GM23338 (cell line): ENCODE results near the gene WDR35. TPM values are rescaled to one million over a fixed set of nuclear protein-coding genes. Genes with fewer than 3 reads are reported as not detected.

Source experiments
- ATAC-seq: fragments of 200-7000 bp; cut with Tn5 transposase; 3 replicates; pipeline ENCODE4 v1.9.1; 2020
- DNase-seq: peaks from one replicate; pipeline ENCODE4 v3.0.0-alpha.2; 2015; ENCODE audit warnings: low spot score
- H2AFZ ChIP-seq: fragments of 200-600 bp; sonication (generic); 2 replicates; pipeline ENCODE4 v1.8.0; 2016; ENCODE audit warnings: antibody characterized with exemption, mild to moderate bottlenecking, moderate library complexity
- H3F3A ChIP-seq: fragments of 200-600 bp; sonication (generic); replicated peaks from 2 replicates; pipeline ENCODE4 v1.8.0; 2017; ENCODE audit warnings: antibody characterized with exemption, mixed run types, low read depth
- H3K27ac ChIP-seq: fragments of 200-600 bp; sonication (generic); 2 replicates; pipeline ENCODE4 v1.6.1; 2016; ENCODE audit warnings: low read depth
- H3K27me3 ChIP-seq: fragments of 200-600 bp; sonication (generic); 2 replicates; pipeline ENCODE4 v1.8.0; 2016; ENCODE audit warnings: mild to moderate bottlenecking, mixed run types, moderate library complexity; ENCODE audit not compliant: insufficient read depth
- H3K36me3 ChIP-seq: fragments of 200-600 bp; sonication (generic); 2 replicates; pipeline ENCODE4 v1.8.0; 2016; ENCODE audit warnings: mild to moderate bottlenecking; ENCODE audit not compliant: insufficient read depth
- H3K4me1 ChIP-seq: fragments of 200-600 bp; sonication (generic); 2 replicates; pipeline ENCODE4 v1.8.0; 2016; ENCODE audit warnings: mild to moderate bottlenecking, moderate library complexity; ENCODE audit not compliant: insufficient read depth
- H3K4me2 ChIP-seq: fragments of 200-600 bp; sonication (generic); 2 replicates; pipeline ENCODE4 v1.7.1; 2017; ENCODE audit warnings: mixed run types
- H3K4me3 ChIP-seq: fragments of 200-600 bp; sonication (generic); 2 replicates; pipeline ENCODE4 v1.6.1; 2016; ENCODE audit warnings: mixed run types
- H3K79me2 ChIP-seq: fragments of 200-600 bp; sonication (generic); replicated peaks from 2 replicates; pipeline ENCODE4 v1.8.0; 2017; ENCODE audit warnings: mild to moderate bottlenecking; ENCODE audit not compliant: insufficient read depth
- H3K9me2 ChIP-seq: fragments of 200-600 bp; sonication (generic); 2 replicates; pipeline ENCODE4 v1.8.0; 2017; ENCODE audit not compliant: insufficient read depth
- H4K20me1 ChIP-seq: fragments of 200-600 bp; sonication (generic); replicated peaks from 2 replicates; pipeline ENCODE4 v1.8.0; 2017; ENCODE audit warnings: mild to moderate bottlenecking; ENCODE audit not compliant: insufficient read depth
- H3K27ac Mint-ChIP-seq: 2 replicates; pipeline ENCODE4 v1.8.0; 2020; ENCODE audit warnings: inconsistent platforms, mild to moderate bottlenecking, moderate library complexity, mixed read lengths
- H3K27me3 Mint-ChIP-seq: 3 replicates; pipeline ENCODE4 v1.8.0; 2022; ENCODE audit warnings: low read depth, mild to moderate bottlenecking, moderate library complexity, mixed read lengths, inconsistent platforms; ENCODE audit not compliant: insufficient read depth, poor library complexity
- H3K36me3 Mint-ChIP-seq: 3 replicates; pipeline ENCODE4 v1.8.0; 2021; ENCODE audit warnings: low read depth, mild to moderate bottlenecking, inconsistent platforms, moderate library complexity, mixed read lengths
- H3K4me1 Mint-ChIP-seq: 3 replicates; pipeline ENCODE4 v1.8.0; 2020; ENCODE audit warnings: mild to moderate bottlenecking, inconsistent platforms, mixed read lengths
- H3K4me3 Mint-ChIP-seq: 3 replicates; pipeline ENCODE4 v1.8.0; 2021; ENCODE audit warnings: moderate library complexity, mild to moderate bottlenecking, inconsistent platforms, mixed read lengths
- H3K9me3 Mint-ChIP-seq: 3 replicates; pipeline ENCODE4 v1.8.0; 2020; ENCODE audit warnings: moderate library complexity, mild to moderate bottlenecking, inconsistent platforms, mixed read lengths
- CREB1 ChIP-seq: fragments of 250-450 bp; sonication (Bioruptor Pico); IDR thresholded peaks from 2 replicates; pipeline ENCODE4 v1.5.0; 2020; ENCODE audit warnings: low read depth, mild to moderate bottlenecking, moderate library complexity
- EZH2phosphoT487 ChIP-seq: fragments of 200-600 bp; sonication (generic); IDR thresholded peaks from one replicate; pipeline ENCODE4 v1.8.1; 2018; ENCODE audit warnings: antibody characterized with exemption; ENCODE audit not compliant: unreplicated experiment
- NANOG ChIP-seq: IDR thresholded peaks from 2 replicates; pipeline ENCODE4 v1.6.1; 2016; ENCODE audit warnings: antibody characterized with exemption, borderline replicate concordance
- POLR2AphosphoS5 ChIP-seq: IDR thresholded peaks from 2 replicates; pipeline ENCODE4 v1.6.1; 2016; ENCODE audit warnings: antibody characterized with exemption, low read depth
- STAT1 ChIP-seq: IDR thresholded peaks from one replicate; pipeline ENCODE4 v1.6.1; 2016; ENCODE audit warnings: antibody characterized with exemption; ENCODE audit not compliant: unreplicated experiment
- ZNF114 ChIP-seq: fragments of 250-450 bp; sonication (Bioruptor Pico); IDR thresholded peaks from 2 replicates; pipeline ENCODE4 v1.5.0; 2020; ENCODE audit warnings: mild to moderate bottlenecking, moderate library complexity
- ZNF331 ChIP-seq: fragments of 250-450 bp; sonication (Bioruptor Pico); IDR thresholded peaks from 2 replicates; pipeline ENCODE4 v1.5.0; 2020; ENCODE audit warnings: low read depth, mild to moderate bottlenecking, moderate library complexity
- polyA plus RNA-seq: library from polyadenylated mRNA; unstranded; fragments of >200 nt; fragmentation: Nextera tagmentation; extraction: Ambion mirVana; gene quantifications from 2 replicates; pipeline ENCODE4 v1.2.1, GENCODE V29; 2016
- total RNA-seq: library from RNA; depleted of rRNA; stranded (reverse); fragments of >200 nt; shearing (Covaris generic); gene quantifications from 2 replicates; pipeline ENCODE4 v1.2.3, GENCODE V29; 2014
- TF ChIP-seq, protein P1 (sequence below): IDR thresholded peaks from 2 replicates; pipeline ENCODE4 v1.6.1; 2016; ENCODE audit warnings: antibody characterized with exemption
- TF ChIP-seq, protein P2 (sequence below): IDR thresholded peaks from one replicate; pipeline ENCODE4 v1.6.1; 2018; ENCODE audit warnings: antibody characterized with exemption; ENCODE audit not compliant: unreplicated experiment
- TF ChIP-seq, protein P3 (sequence below), 2 experiments: fragments of 200-600 bp in 1 of 2; sonication (generic) in 1 of 2; conservative IDR thresholded peaks; 2 replicates each; pipeline versions ENCODE4 v1.5.1 to v1.6.1; 2016 to 2017; ENCODE audit warnings: antibody characterized with exemption in 2 of 2, low read depth in 2 of 2, mild to moderate bottlenecking in 2 of 2, moderate library complexity in 1 of 2
- TF ChIP-seq, protein P4 (sequence below): fragments of 250-450 bp; sonication (Bioruptor Pico); IDR thresholded peaks from 2 replicates; pipeline ENCODE4 v1.5.0; 2020; ENCODE audit warnings: mild to moderate bottlenecking, moderate library complexity

The WDR35 gene
- total and polyA plus RNA-seq, 2 experiments from 2014 or later: 5.3 to 20.0 TPM

DNA sequence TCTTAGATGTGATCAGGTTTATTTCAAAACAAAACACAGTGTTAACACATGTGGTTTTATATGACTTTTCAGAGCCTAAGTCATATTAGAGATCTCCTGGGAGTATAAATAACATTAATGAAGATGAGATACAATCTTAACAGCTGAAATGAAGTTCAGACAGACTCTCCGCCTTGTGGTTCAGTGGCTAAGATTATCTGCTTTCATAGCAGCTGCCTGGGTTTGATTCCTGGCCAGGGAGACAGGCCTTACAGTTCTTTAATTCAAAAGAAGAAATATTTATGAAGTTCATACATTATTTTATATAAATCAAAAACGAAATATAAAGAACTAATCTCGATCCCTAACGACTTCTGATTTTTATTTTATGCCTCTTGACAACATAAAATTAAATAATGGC lies 52.9 kb downstream of the WDR35 start:
- peaks cover 25% of the 10 kb centered on the region; the same call in 1 of the 2 replicates for H3K36me3 ChIP-seq
- no peaks in the 10 kb centered on the region for H3K79me2 ChIP-seq
- no peaks in the 10 kb centered on the region for H3K4me1 ChIP-seq
- TF ChIP-seq, protein P1, sequence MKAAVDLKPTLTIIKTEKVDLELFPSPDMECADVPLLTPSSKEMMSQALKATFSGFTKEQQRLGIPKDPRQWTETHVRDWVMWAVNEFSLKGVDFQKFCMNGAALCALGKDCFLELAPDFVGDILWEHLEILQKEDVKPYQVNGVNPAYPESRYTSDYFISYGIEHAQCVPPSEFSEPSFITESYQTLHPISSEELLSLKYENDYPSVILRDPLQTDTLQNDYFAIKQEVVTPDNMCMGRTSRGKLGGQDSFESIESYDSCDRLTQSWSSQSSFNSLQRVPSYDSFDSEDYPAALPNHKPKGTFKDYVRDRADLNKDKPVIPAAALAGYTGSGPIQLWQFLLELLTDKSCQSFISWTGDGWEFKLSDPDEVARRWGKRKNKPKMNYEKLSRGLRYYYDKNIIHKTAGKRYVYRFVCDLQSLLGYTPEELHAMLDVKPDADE: no peak
- TF ChIP-seq STAT1 (no peak), ZNF331 (CRISPR knock-in tag) (no peak), EZH2phosphoT487 (no peak), POLR2AphosphoS5 (no peak), NANOG (no peak), CREB1 (CRISPR knock-in tag) (no peak), ZNF114 (no peak)
- TF ChIP-seq, protein P2, sequence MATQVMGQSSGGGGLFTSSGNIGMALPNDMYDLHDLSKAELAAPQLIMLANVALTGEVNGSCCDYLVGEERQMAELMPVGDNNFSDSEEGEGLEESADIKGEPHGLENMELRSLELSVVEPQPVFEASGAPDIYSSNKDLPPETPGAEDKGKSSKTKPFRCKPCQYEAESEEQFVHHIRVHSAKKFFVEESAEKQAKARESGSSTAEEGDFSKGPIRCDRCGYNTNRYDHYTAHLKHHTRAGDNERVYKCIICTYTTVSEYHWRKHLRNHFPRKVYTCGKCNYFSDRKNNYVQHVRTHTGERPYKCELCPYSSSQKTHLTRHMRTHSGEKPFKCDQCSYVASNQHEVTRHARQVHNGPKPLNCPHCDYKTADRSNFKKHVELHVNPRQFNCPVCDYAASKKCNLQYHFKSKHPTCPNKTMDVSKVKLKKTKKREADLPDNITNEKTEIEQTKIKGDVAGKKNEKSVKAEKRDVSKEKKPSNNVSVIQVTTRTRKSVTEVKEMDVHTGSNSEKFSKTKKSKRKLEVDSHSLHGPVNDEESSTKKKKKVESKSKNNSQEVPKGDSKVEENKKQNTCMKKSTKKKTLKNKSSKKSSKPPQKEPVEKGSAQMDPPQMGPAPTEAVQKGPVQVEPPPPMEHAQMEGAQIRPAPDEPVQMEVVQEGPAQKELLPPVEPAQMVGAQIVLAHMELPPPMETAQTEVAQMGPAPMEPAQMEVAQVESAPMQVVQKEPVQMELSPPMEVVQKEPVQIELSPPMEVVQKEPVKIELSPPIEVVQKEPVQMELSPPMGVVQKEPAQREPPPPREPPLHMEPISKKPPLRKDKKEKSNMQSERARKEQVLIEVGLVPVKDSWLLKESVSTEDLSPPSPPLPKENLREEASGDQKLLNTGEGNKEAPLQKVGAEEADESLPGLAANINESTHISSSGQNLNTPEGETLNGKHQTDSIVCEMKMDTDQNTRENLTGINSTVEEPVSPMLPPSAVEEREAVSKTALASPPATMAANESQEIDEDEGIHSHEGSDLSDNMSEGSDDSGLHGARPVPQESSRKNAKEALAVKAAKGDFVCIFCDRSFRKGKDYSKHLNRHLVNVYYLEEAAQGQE: no peak
- TF ChIP-seq, protein P3, sequence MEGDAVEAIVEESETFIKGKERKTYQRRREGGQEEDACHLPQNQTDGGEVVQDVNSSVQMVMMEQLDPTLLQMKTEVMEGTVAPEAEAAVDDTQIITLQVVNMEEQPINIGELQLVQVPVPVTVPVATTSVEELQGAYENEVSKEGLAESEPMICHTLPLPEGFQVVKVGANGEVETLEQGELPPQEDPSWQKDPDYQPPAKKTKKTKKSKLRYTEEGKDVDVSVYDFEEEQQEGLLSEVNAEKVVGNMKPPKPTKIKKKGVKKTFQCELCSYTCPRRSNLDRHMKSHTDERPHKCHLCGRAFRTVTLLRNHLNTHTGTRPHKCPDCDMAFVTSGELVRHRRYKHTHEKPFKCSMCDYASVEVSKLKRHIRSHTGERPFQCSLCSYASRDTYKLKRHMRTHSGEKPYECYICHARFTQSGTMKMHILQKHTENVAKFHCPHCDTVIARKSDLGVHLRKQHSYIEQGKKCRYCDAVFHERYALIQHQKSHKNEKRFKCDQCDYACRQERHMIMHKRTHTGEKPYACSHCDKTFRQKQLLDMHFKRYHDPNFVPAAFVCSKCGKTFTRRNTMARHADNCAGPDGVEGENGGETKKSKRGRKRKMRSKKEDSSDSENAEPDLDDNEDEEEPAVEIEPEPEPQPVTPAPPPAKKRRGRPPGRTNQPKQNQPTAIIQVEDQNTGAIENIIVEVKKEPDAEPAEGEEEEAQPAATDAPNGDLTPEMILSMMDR (conservative IDR thresholded peaks at IDR 0.05; ENCODE audit: low read depth in 2 of 2): no peak
- TF ChIP-seq, protein P4, sequence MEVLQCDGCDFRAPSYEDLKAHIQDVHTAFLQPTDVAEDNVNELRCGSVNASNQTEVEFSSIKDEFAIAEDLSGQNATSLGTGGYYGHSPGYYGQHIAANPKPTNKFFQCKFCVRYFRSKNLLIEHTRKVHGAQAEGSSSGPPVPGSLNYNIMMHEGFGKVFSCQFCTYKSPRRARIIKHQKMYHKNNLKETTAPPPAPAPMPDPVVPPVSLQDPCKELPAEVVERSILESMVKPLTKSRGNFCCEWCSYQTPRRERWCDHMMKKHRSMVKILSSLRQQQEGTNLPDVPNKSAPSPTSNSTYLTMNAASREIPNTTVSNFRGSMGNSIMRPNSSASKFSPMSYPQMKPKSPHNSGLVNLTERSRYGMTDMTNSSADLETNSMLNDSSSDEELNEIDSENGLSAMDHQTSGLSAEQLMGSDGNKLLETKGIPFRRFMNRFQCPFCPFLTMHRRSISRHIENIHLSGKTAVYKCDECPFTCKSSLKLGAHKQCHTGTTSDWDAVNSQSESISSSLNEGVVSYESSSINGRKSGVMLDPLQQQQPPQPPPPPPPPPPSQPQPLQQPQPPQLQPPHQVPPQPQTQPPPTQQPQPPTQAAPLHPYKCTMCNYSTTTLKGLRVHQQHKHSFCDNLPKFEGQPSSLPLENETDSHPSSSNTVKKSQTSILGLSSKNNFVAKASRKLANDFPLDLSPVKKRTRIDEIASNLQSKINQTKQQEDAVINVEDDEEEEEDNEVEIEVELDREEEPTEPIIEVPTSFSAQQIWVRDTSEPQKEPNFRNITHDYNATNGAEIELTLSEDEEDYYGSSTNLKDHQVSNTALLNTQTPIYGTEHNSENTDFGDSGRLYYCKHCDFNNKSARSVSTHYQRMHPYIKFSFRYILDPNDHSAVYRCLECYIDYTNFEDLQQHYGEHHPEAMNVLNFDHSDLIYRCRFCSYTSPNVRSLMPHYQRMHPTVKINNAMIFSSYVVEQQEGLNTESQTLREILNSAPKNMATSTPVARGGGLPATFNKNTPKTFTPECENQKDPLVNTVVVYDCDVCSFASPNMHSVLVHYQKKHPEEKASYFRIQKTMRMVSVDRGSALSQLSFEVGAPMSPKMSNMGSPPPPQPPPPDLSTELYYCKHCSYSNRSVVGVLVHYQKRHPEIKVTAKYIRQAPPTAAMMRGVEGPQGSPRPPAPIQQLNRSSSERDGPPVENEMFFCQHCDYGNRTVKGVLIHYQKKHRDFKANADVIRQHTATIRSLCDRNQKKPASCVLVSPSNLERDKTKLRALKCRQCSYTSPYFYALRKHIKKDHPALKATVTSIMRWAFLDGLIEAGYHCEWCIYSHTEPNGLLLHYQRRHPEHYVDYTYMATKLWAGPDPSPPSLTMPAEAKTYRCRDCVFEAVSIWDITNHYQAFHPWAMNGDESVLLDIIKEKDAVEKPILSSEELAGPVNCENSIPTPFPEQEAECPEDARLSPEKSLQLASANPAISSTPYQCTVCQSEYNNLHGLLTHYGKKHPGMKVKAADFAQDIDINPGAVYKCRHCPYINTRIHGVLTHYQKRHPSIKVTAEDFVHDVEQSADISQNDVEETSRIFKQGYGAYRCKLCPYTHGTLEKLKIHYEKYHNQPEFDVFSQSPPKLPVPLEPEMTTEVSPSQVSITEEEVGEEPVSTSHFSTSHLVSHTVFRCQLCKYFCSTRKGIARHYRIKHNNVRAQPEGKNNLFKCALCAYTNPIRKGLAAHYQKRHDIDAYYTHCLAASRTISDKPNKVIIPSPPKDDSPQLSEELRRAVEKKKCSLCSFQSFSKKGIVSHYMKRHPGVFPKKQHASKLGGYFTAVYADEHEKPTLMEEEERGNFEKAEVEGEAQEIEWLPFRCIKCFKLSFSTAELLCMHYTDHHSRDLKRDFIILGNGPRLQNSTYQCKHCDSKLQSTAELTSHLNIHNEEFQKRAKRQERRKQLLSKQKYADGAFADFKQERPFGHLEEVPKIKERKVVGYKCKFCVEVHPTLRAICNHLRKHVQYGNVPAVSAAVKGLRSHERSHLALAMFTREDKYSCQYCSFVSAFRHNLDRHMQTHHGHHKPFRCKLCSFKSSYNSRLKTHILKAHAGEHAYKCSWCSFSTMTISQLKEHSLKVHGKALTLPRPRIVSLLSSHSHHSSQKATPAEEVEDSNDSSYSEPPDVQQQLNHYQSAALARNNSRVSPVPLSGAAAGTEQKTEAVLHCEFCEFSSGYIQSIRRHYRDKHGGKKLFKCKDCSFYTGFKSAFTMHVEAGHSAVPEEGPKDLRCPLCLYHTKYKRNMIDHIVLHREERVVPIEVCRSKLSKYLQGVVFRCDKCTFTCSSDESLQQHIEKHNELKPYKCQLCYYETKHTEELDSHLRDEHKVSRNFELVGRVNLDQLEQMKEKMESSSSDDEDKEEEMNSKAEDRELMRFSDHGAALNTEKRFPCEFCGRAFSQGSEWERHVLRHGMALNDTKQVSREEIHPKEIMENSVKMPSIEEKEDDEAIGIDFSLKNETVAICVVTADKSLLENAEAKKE (CRISPR knock-in tag): no peak
- Mint-ChIP-seq H3K27me3 (no peaks in the 10 kb centered on the region), H3K36me3 (peaks cover 34% of the 10 kb centered on the region), H3K9me3 (no peaks in the 10 kb centered on the region), H3K4me3 (no peak overlapping the region), H3K4me1 (no peaks in the 10 kb centered on the region), H3K27ac (no peak overlapping the region)
- no peak for DNase-seq
- no peak overlapping the region for H3K4me2 ChIP-seq
- H3K4me3 ChIP-seq: no peak overlapping the region
- no peak overlapping the region for H2AFZ ChIP-seq
- H3K27ac ChIP-seq: no peak overlapping the region
- no peaks in the 10 kb centered on the region for H3F3A ChIP-seq
- H4K20me1 ChIP-seq: no peaks in the 10 kb centered on the region; the same call in 1 of the 2 replicates
- H3K9me2 ChIP-seq: no peaks in the 10 kb centered on the region
- ATAC-seq: no peak
- no peaks in the 10 kb centered on the region for H3K27me3 ChIP-seq
